Hepatocyte (in vitro differentiated cells): Measurements from ENCODE around the gene PLCB4.

Source experiments
- CTCF ChIP-seq: fragments of 200-600 bp; sonication (generic); IDR thresholded peaks from 2 replicates; pipeline ENCODE4 v1.5.1; 2016; ENCODE audit warnings: antibody characterized with exemption, mild to moderate bottlenecking; ENCODE audit not compliant: poor library complexity
- EZH2 ChIP-seq: fragments of 200-600 bp; sonication (generic); IDR thresholded peaks from 2 replicates; pipeline ENCODE4 v1.6.1; 2016; ENCODE audit warnings: antibody characterized with exemption, mild to moderate bottlenecking, borderline replicate concordance

GRCh38 chr20:9339708-9340107, 270.8 kb downstream of the PLCB4 start:
- TF ChIP-seq CTCF (no peak), EZH2 (no peak)
